ENCODE measurements around the gene TRABD.

Gene TRABD

GRCh38 chr22:50175921-50176849, 9.5 kb upstream of the TRABD start:
- no peak for DNase-seq

GRCh38 chr22:50176850-50177536, 8.7 kb upstream of the TRABD start:
- no peak for DNase-seq

- no peak for DNase-seq
Observed at GRCh38 chr22:50177537-50178470, 7.9 kb upstream of the TRABD start.

GRCh38 chr22:50178471-50178864, 7.2 kb upstream of the TRABD start:
- no peak for DNase-seq

GRCh38 chr22:50178871-50179869, 6.5 kb upstream of the TRABD start:
- DNase-seq = no peak

GRCh38 chr22:50179937-50180726, 5.6 kb upstream of the TRABD start:
- no peak for DNase-seq

GRCh38 chr22:50180727-50181521, 4.8 kb upstream of the TRABD start:
- no peak for DNase-seq

GRCh38 chr22:50182176-50183081, 3.3 kb upstream of the TRABD start:
- DNase-seq = no peak

GRCh38 chr22:50183141-50183971, 2.4 kb upstream of the TRABD start:
- no peak for DNase-seq

- no peak for DNase-seq
Observed at GRCh38 chr22:50184004-50184901, 1.5 kb upstream of the TRABD start.

- DNase-seq = no peak
Observed at GRCh38 chr22:50184902-50185374, 775 bp upstream of the TRABD start.

GRCh38 chr22:50186181-50186714, 535 bp downstream of the TRABD start:
- no peak for DNase-seq

- no peak for DNase-seq
Observed at GRCh38 chr22:50186761-50187523, 1.2 kb downstream of the TRABD start.

GRCh38 chr22:50188356-50188755, 2.6 kb downstream of the TRABD start:
- DNase-seq = no peak

GRCh38 chr22:50189184-50189848, 3.6 kb downstream of the TRABD start:
- no peak for DNase-seq

Data from kidney glomerular epithelial cell (primary cell).